ENCODE results near the gene HOPX.

GRCh38 chr4:56681158-56681852 is at the start of gene HOPX:
- TF ChIP-seq SIN3A (IDR thresholded peaks at IDR 0.05; ENCODE audit: borderline replicate concordance, insufficient read depth, low read length), result no peak
- TF ChIP-seq REST (IDR thresholded peaks at IDR 0.05; ENCODE audit: insufficient read depth in 1 of 2, low read depth in 2 of 2, low read length in 2 of 2), result no peak
- no peak for TF ChIP-seq POLR2AphosphoS5 (IDR thresholded peaks at IDR 0.05; ENCODE audit: low read depth, low read length)
- TF ChIP-seq TAF1 (IDR thresholded peaks at IDR 0.05; ENCODE audit: borderline replicate concordance, insufficient read depth, low read length), result no peak
- no peak for TF ChIP-seq FOXP2 (optimal IDR thresholded peaks at IDR 0.05; ENCODE audit: borderline replicate concordance, extremely low read depth, extremely low read length, insufficient read depth)
